Activated T-helper 1 cell treated with Interleukin-2 at 50 U/mL for 16 hours (primary cell): Measurements from ENCODE around the gene ING5.
"Not testable (repeated sequence)": the region's sequence is repeated elsewhere in the genome, so short reads cannot be mapped to it uniquely, and the experiment has no call there.

ENCODE experiments used
- DNase-seq: peaks from one replicate; pipeline ENCODE4 v3.0.0-alpha.2; 2020; ENCODE audit warnings: low read depth

Gene ING5

GRCh38 chr2:241739177-241739576 is 37.3 kb downstream of the ING5 start:
- no peak for DNase-seq

- DNase-seq: no peak
Observed at GRCh38 chr2:241739651-241740050, 37.8 kb downstream of the ING5 start.

DNA sequence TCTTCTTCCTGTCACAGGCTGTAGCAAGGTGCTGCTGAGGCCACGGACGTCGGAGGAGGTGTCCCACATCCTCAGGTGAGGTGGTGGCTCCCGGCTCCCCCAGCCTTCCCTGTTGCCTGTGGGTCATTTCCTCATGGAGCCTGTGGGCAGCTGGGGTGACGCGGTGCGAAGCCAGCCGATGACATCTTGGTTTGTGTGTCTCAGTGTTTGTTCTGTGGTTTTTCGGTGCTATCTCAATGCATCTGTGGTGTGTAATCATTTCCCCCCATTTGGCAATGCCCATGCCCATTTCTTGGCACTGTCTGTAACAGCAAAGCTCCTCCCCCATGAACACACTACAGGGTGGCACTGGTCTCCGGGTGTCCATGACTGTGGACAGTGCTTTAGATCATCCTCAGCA is 39.2 kb downstream of the ING5 start:
- no peak for DNase-seq

DNA sequence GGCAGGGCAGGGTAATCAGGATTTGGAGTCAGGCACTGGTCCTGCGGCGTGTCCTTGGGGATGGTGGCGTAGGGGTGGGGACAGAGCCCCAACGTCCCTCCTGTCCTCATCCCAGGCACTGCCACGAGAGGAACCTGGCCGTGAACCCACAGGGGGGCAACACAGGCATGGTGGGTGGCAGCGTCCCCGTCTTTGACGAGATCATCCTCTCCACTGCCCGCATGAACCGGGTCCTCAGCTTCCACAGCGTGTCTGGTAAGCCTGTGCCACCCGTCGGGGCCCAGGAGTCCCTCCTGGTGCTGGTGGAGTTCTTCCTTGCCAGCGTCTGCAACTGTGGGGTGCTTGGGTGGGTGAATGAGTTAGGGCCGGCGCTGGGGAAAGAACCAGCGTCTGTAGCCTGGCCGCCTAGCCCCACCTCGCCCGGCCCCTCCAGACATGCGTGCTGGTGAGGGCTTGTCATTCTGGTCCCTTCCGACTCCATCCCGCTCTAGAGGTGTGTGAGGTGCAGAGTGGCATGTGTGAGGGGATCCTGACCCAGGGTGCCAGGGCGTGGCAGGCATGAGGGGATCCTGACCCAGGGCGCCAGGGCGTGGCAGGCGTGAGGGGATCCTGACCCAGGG is 40.6 kb downstream of the ING5 start:
- no peak for DNase-seq

DNA sequence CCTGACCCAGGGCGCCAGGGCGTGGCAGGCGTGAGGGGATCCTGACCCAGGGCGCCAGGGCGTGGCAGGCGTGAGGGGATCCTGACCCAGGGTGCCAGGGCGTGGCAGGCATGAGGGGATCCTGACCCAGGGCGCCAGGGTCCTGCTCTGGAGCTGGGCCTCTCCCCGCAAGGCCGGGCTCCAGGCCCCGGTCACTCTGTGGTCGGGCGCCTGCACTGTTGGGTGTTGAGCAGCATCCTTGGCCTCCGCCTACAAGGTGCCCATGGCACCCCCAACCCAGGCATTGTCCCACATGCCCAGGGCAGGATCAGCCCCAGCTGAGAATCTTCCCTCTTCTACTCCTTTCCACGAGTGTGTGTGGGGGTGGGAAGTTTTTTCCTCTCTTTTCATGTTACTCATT is 41.2 kb downstream of the ING5 start:
- DNase-seq: not testable (repeated sequence)

DNA sequence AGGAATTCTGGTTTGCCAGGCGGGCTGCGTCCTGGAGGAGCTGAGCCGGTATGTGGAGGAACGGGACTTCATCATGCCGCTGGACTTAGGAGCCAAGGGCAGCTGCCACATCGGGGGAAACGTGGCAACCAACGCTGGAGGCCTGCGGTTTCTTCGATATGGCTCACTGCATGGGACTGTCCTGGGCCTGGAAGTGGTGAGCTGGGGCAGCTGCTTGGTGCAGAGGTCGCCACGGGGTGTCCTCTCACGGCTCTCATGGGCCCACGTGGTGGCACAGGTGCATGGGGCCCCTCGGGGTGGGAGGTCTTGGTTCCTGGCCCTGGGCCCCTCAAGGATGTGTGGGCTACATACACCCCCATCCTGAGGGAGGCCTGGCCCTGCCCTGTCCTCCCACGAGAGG is 41.8 kb downstream of the ING5 start:
- DNase-seq: no peak

GRCh38 chr2:241744028-241744754 is 42.4 kb downstream of the ING5 start:
- DNase-seq: no peak

DNA sequence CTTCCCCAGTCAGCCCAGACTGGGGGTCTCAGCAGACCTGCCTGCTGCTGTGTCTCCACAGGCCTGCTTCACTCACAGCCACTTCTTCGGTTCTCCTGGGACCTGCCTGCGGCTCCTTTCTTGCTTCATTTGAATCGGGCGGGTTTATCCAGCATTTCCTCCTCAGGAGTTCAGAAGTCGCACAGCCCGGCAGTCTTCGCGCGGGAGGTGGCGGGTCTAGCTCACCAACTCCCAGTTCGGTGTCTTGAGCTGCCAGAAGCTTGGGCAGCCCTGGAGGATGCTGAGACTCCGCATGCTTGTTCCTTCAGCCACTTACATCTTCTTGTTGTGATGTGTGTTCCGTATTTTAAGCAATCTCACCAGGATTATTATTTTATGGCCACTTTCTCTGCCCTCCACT is 43.4 kb downstream of the ING5 start:
- DNase-seq: no peak

GRCh38 chr2:241746084-241746483 is 44.2 kb downstream of the ING5 start:
- no peak for DNase-seq

DNA sequence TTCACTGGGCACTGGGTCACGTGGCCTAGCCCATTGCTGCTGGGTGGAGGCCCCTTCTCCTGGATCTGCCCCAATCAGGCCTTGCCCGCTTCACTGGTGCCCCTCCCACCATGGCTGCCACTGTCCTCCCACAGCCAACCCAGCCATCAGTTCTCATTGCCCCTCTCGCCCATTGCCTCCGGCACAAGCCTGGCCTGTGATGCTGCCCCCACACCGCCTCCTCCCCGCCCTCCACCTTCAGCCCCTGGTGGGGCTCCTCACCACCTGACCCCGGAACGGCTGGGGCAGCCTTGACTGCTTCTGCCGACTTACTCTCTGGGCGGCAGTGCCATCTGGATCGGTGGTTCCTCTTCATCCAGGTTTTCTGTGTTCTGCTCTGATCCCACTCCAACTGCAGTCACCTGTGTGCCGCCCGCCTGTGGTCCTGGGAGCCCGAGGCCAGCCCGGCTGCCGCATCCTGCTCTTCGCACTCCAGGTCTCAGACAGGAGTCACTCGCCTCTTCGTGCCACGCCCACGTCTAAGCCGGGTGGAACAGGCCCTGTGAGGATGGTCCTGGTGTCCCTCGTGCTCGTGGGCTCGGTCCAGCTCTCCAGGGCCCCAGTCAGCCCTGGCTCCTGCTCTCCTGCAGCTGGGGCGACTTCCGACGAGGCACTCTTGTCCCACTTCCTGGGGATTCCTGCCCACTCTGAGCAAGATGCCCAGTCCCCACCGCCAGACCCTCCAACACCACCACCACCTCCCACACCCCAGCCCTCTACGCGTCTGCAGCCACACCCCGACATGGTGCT is 46.8 kb downstream of the ING5 start:
- no peak for DNase-seq

GRCh38 chr2:241750076-241750840 is 48.4 kb downstream of the ING5 start:
- DNase-seq: no peak

GRCh38 chr2:241751152-241751551 is 49.3 kb downstream of the ING5 start:
- no peak for DNase-seq

GRCh38 chr2:241751776-241752175 is 49.9 kb downstream of the ING5 start:
- DNase-seq: no peak

DNA sequence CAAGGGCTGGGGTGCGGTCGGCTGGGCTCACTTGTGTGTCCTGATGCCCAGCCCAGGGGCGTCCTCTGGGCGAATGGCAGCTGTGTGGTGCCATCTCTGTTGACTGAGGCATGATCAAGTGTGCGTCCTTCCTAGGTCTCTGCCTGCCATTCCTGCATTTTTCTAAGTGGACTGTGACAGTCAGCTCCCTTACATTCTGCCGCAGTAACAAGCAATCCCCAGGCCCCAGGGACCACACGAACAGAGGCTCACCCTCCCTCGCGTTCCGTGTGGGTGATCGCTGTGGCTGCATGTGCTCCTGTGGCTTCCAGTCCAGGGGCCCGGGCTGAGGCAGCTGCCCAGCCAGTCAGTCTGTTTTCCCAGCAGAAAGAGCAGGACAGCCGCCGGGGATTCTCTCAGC is 50.4 kb downstream of the ING5 start:
- no peak for DNase-seq

DNA sequence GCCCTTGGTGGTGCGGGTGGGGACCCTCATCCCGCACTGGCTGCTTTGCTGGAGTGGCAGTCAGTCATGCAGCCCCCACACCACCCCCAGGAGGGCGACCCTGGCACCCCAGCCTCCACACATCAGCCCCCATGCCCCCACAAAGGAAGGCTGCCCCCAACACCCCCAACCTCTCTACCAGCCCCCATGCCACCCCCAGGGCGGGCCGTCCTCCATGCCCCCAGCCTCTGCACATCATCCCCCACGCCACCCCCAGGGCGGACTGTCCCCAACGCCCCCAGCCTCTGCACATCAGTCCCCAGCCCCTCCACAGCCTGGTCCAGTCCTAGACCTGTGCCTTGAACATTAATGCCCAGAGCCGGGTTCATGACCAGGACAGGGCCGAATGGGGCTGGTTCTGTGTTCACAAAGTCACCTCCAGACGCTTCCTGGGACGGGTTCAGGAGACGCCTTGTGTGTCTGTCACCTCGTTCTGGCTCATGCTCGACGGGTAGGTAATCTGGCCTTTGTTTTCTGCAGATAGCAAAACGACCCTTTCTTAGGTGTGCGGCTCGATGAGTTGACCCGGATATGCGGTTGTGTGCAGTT is 50.9 kb downstream of the ING5 start:
- DNase-seq: no peak

DNA sequence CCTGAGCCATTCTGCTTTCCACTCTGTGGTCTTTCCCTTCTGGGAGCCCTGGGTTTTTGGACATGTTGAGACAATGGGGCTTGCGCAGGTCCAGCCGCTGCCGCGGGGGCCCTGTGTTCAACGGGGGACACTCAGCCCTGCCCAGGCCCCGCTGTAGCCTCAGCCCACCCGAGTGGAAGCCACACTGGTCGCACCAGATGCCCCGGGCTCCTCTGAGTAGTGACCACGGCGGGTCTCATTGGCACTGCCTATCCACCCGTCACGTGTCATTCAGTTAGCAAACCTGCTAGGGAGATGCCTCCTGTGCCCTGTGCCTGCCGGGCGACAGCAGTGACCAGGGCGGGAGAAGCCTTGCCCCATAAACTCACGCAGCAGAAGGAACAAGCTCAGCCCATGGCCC is 51.7 kb downstream of the ING5 start:
- no peak for DNase-seq

- no peak for DNase-seq
Observed at GRCh38 chr2:241754042-241754441, 52.2 kb downstream of the ING5 start.

GRCh38 chr2:241755166-241755565 is 53.3 kb downstream of the ING5 start:
- DNase-seq: no peak

DNA sequence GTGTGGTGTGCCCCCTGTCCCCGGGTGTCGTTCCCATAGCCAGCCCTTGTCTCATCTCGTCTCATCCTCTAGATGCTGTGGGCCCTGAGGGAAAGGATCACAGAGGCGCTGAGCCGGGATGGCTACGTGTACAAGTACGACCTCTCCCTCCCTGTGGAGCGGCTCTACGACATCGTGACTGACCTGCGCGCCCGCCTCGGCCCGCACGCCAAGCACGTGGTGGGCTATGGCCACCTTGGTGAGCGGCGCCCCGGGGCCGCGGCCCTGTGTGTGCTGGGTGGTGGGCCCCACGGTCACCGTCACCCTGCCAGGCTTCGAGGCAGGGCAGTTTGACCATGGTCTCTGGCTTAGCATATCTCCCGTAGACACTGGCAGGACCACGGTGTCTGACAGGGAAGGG is 53.9 kb downstream of the ING5 start:
- no peak for DNase-seq

DNA sequence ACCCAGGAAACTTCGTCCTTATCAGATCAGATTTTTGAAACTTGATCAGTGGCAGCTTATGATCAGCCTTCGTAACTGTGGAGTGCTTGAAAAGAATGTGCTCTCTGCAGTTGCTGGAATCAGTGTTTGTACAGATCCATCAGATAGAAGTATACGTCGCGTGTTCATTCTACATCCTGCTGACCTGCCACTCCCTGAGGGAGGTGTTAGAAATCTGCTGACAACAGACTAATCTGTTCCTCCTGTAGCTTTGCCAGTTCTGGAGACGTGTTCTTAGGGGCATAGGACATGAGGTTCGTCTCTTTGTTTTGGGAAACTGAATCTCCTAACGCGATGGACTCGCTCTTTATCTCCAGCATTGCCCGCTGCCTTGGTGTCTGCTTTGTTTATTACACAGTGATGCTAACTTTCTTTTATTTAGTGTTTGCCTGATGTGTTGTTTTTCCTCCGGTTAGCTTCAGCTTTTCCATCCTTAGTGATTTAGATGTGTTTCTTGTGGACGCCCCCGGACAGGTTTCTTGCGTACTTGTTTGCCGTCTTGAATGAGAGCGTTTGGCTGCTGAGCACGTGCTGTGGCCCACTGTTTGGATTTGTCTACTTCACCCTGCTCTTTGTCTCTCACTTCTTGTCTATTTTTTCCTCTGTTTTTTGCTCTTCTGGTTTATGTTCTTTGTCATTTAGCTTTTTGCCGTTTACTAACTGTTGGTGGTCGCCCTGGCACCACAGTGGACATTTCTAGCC is 57.4 kb downstream of the ING5 start:
- no peak for DNase-seq

DNA sequence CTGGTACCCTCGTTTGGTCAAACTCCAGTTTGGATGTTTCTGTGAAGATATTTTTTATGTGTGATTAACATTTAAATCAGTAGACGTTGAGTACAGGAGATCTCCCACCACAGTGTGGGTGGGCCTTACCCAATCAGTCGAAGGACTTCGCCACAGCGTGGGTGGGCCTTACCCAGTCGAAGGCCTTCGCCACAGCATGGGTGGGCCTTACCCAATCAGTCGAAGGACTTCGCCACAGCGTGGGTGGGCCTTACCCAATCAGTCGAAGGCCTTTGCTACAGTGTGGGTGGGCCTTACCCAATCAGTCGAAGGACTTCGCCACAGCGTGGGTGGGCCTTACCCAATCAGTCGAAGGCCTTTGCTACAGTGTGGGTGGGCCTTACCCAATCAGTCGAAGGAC is 58.1 kb downstream of the ING5 start:
- not testable (repeated sequence) for DNase-seq
